Measurements from ENCODE around the gene SLC45A1.

The SLC45A1 gene

DNA sequence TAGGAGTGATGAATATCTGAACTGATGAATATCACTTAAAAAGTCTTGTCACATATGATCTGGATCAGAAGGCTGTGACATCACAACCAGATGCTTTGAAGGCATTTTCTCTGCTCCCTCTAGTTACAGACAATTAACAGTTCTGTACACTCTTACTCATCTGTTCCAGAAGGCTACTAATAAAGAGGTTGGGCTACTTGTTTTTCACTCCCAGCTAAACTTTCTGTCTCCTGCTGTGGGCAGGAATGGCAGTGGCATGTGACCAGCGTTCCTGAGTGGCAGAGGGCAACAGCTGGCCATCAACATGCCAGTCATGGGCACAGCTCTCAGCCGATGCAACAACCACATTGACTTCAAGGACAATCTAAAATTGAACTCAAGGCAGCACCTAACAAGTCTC, 66.7 kb downstream of the SLC45A1 start:
- no peak for DNase-seq (ENCODE audit: low read depth in 2 of 2)

DNA sequence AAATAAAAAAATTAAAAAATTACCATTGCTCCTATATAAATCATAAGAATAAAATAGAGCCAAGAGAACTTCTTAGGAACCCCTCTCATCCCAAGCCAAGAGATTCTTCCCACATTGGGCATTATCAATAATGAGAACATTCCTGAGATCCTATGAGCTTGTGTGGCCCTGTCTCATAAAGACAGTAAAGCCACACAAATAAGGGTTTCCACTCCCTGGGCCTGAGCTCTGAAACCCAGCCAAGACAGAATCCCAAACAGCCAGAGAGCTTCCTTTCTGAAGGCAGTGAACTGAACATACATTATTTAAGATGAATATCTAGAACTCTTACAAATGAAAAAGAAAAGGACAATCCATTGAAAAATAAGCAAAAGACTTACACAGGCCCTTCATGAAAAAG, 68.3 kb downstream of the SLC45A1 start:
- DNase-seq (ENCODE audit: low read depth in 2 of 2): no peak

DNA sequence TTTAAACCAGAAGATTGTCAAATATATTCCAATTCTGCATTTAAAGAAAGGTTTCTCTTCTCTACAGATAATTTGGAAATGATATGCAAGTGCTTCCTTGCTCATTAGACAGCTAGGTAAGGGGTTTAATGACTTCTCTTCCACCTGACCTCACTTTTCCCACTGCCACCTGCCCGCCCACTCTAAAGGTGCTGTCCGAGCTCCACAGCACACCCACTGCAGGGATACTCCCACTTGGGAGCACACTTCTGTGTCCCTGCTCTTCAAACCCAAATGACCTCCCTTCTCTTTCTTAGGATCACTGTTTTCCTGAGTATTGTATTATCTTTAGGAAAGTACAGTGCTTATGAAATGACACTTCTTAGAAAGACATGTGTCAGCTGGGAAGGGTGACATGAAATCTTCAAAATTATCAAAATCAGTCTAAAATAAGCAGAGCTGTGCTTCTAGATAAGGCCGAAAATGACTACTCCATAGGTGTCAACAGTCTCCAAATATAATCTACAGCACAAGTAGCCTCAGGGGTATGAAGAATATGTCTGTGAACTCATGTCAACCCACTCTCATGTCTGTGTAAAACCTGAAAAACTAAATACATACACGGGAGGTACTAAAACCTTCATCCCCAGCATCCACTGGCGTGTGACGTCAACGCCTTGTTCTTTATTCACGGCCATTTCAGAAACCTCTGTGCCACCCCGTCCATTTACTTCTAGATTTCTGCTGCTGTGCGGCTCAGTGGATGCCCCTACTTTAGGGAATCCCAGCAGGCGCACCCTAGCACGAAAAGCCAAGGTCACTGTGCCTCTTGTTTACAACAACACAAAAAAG, 71.0 kb downstream of the SLC45A1 start:
- DNase-seq (ENCODE audit: low read depth in 2 of 2): no peak

DNA sequence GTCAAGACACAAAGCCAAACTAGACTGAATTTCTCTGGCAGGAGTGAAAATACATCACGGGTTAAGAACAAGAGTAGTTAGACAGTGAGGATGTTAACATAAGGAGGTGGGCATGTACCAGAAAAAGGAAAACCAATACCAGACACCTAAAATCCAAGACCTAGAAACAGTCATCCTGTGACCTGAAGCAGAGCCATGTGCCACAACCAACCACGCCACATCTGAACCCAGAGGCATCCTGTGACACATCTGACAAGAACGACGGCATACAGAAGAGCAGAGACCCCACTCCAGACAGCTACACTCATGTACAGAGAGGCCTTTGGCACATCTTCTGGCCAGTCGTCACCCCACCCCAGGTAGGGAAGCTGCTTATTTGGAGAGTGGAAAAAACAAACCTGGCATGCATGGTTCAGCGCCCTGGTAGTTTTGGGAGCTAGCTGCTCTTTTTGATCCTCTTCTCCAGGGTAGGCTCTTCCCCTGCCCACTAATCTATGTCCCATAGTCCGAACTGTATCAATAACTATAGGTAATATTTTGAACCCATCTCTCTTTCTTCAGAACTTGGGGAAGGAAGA, 72.1 kb downstream of the SLC45A1 start:
- DNase-seq (ENCODE audit: low read depth in 2 of 2): no peak

DNA sequence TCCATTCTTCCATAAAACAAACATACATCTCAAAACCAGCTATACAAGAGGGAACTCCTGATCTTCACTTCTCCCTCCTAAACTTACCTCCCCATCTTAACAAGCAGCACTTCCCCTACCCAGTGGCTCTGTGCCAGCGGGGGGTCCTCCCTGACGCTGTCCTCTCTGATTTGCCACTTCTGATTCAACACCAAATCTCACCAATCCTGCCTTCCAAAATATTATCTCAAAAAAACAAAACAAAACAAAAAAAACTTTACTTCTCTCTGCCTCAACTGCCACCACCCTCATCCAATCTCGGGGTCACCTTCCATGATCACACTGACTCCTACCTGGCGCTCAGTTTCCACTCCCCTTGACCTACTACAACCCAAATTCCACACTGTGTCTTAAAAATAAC, 72.8 kb downstream of the SLC45A1 start:
- no peak for DNase-seq (ENCODE audit: low read depth in 2 of 2)

DNA sequence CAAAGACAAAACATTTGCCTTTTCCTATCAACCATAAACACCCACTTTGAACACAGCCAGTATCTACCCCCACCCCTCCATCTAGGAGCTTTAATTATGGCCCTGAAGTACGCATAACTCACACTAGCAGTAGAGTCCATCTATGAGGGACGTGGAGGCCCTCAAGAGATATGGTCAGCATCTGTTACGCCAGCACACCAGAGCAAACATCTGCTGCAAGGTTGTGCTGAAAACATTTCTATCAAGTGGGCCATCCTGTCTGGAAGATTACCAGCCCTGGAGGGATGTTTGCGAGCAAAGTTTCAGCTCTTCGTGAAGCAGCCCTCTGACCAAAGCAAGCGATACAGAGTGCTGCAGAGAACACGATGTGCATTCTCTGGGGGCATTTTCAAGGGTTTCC, 74.6 kb downstream of the SLC45A1 start:
- DNase-seq (ENCODE audit: low read depth in 2 of 2): no peak
